ENCODE results near the gene NUF2. TPM values are rescaled to one million over a fixed set of nuclear protein-coding genes. Genes with fewer than 3 reads are reported as not detected.
A peak's percentile ranks its signal among the peaks of the same experiment; 100 is the strongest.
"Not testable (repeated sequence)": the region's sequence is repeated elsewhere in the genome, so short reads cannot be mapped to it uniquely, and the experiment has no call there.

The NUF2 gene
- total RNA-seq, 8 experiments from 2014 or later: 0.93 to 70.7 (median 4.4) TPM; not detected in 1

- no peak overlapping the region for H3K27ac ChIP-seq
- peaks cover 24 to 51% of the 10 kb centered on the region in 2 donors for H3K4me1 ChIP-seq (replicated peaks in 1 of 2)
- no peak overlapping the region for H3K4me3 ChIP-seq
- peak in 5 of 8 experiments; percentile 65 to 96 (median 87) for ATAC-seq (replicated peaks in 6 of 8)
- in situ Hi-C loops (cut with MboI; ENCODE audit: low pct_unique_long_range_greater_than_20kb in 2 of 9, low sequenced_read_pairs in 9 of 9, unreplicated experiment in 9 of 9): loop anchor here (10.0 to 25.0 kb wide), 7 partner anchors 116 to 456 kb away; partner anchors contain the start of genes CCDC190 (in 6 of the 9) and RGS4 (in 1 of the 9)
- 32 to 94% (median 58%) methylated on average over 3 to 4 of the region's 4 CpGs; no CpG with 5 or more reads in 1 of the 10 experiments for WGBS, 10 experiments
Observed at GRCh38 chr1:163300568-163300967, 21.2 kb upstream of the NUF2 start.

- no peak for ATAC-seq (replicated peaks in 6 of 8)
- H3K4me1 ChIP-seq (replicated peaks in 1 of 2): peaks cover 14 to 35% of the 10 kb centered on the region in 2 donors
- H3K27ac ChIP-seq: no peak overlapping the region
- WGBS, 10 experiments: 80 to 100% (median 83%) methylated on average over 1 to 4 of the region's 5 CpGs; no CpG with 5 or more reads in 3 of the 10 experiments
- no peak overlapping the region for H3K4me3 ChIP-seq
- in situ Hi-C loops (cut with MboI; ENCODE audit: low pct_unique_long_range_greater_than_20kb in 2 of 9, low sequenced_read_pairs in 9 of 9, unreplicated experiment in 9 of 9): loop anchor here (10.0 to 25.0 kb wide), 7 partner anchors 119 to 459 kb away; partner anchors contain the start of genes CCDC190 (in 6 of the 9) and RGS4 (in 1 of the 9)
Observed at GRCh38 chr1:163303561-163303960, 18.2 kb upstream of the NUF2 start.

- no peak for ATAC-seq (replicated peaks in 6 of 8)
- no peak overlapping the region for H3K4me3 ChIP-seq
- 86 to 100% (median 100%) methylated on average over 1 of the region's 1 CpG; no CpG with 5 or more reads in 4 of the 10 experiments for WGBS, 10 experiments
- no peak overlapping the region for H3K27ac ChIP-seq
- in situ Hi-C loops (cut with MboI; ENCODE audit: low pct_unique_long_range_greater_than_20kb in 2 of 9, low sequenced_read_pairs in 9 of 9, unreplicated experiment in 9 of 9): loop anchor here (10.0 to 25.0 kb wide), 7 partner anchors 121 to 461 kb away; partner anchors contain the start of genes CCDC190 (in 6 of the 9) and RGS4 (in 1 of the 9)
- H3K4me1 ChIP-seq (replicated peaks in 1 of 2): peaks cover 8 to 16% of the 10 kb centered on the region in 2 donors
Observed at GRCh38 chr1:163305441-163305840, 16.3 kb upstream of the NUF2 start.

GRCh38 chr1:163307479-163308171, 14.1 kb upstream of the NUF2 start:
- no peak for ATAC-seq (replicated peaks in 6 of 8)
- WGBS, 10 experiments: 56 to 100% (median 91%) methylated on average over 1 to 5 of the region's 5 CpGs

GRCh38 chr1:163308811-163309210, 12.9 kb upstream of the NUF2 start:
- in situ Hi-C loops (cut with MboI; ENCODE audit: low pct_unique_long_range_greater_than_20kb in 2 of 9, low sequenced_read_pairs in 9 of 9, unreplicated experiment in 9 of 9): loop anchor here (10.0 to 25.0 kb wide), 7 partner anchors 124 to 464 kb away; partner anchors contain the start of genes CCDC190 (in 6 of the 9) and RGS4 (in 1 of the 9)
- H3K4me3 ChIP-seq: no peak overlapping the region
- no peak for ATAC-seq (replicated peaks in 6 of 8)
- WGBS, 10 experiments: 89 to 100% (median 100%) methylated on average over 1 of the region's 1 CpG; no CpG with 5 or more reads in 5 of the 10 experiments
- no peak overlapping the region for H3K27ac ChIP-seq
- H3K4me1 ChIP-seq (replicated peaks in 1 of 2): no peaks in the 10 kb centered on the region

More at GRCh38 chr1:163307479-163308171, 14.1 kb upstream of the NUF2 start:
- no peaks in the 10 kb centered on the region for H3K4me1 ChIP-seq (replicated peaks in 1 of 2)
- no peak overlapping the region for H3K4me3 ChIP-seq
- in situ Hi-C loops (cut with MboI; ENCODE audit: low pct_unique_long_range_greater_than_20kb in 2 of 9, low sequenced_read_pairs in 9 of 9, unreplicated experiment in 9 of 9): loop anchor here (10.0 to 25.0 kb wide), 7 partner anchors 123 to 463 kb away; partner anchors contain the start of genes CCDC190 (in 6 of the 9) and RGS4 (in 1 of the 9)
- no peak overlapping the region for H3K27ac ChIP-seq

- H3K4me1 ChIP-seq (replicated peaks in 1 of 2): peaks cover 3 to 4% of the 10 kb centered on the region in 2 donors
- H3K4me3 ChIP-seq: no peak overlapping the region
- H3K27ac ChIP-seq: no peak overlapping the region
- in situ Hi-C loops (cut with MboI; ENCODE audit: low pct_unique_long_range_greater_than_20kb in 2 of 9, low sequenced_read_pairs in 9 of 9, unreplicated experiment in 9 of 9): loop anchor here in 8 of 9 experiments (25.0 kb wide), 4 partner anchors 229 to 454 kb away; partner anchors contain the start of genes CCDC190 (in 6 of the 8) and RGS4 (in 1 of the 8)
- no peak for ATAC-seq (replicated peaks in 6 of 8)
- WGBS, 10 experiments: 4 to 69% (median 49%) methylated on average over 2 to 6 of the region's 6 CpGs; no CpG with 5 or more reads in 1 of the 10 experiments
Observed at GRCh38 chr1:163315773-163316374, 5.9 kb upstream of the NUF2 start.

- no peak overlapping the region for H3K27ac ChIP-seq
- 5 to 40% (median 22%) methylated on average over 1 to 3 of the region's 3 CpGs; no CpG with 5 or more reads in 2 of the 10 experiments for WGBS, 10 experiments
- no peak for ATAC-seq (replicated peaks in 6 of 8)
- peak overlapping the region; percentile 55 to 75 (median 62) for H3K4me3 ChIP-seq
- in situ Hi-C loops (cut with MboI; ENCODE audit: low pct_unique_long_range_greater_than_20kb in 2 of 9, low sequenced_read_pairs in 9 of 9, unreplicated experiment in 9 of 9): loop anchor here in 8 of 9 experiments (25.0 kb wide), 4 partner anchors 234 to 459 kb away; partner anchors contain the start of genes CCDC190 (in 6 of the 8) and RGS4 (in 1 of the 8)
- H3K4me1 ChIP-seq (replicated peaks in 1 of 2): peaks cover 4 to 5% of the 10 kb centered on the region in 2 donors
Observed at GRCh38 chr1:163320891-163321290, 863 bp upstream of the NUF2 start.

- H3K4me3 ChIP-seq; ATAC-seq (replicated peaks in 6 of 8); H3K27ac ChIP-seq; H3K4me1 ChIP-seq (replicated peaks in 1 of 2): not testable (repeated sequence)
- WGBS, 10 experiments: 60 to 90% (median 79%) methylated on average over 1 to 3 of the region's 3 CpGs; no CpG with 5 or more reads in 2 of the 10 experiments
- in situ Hi-C loops (cut with MboI; ENCODE audit: low pct_unique_long_range_greater_than_20kb in 2 of 9, low sequenced_read_pairs in 9 of 9, unreplicated experiment in 9 of 9): loop anchor here in 8 of 9 experiments (25.0 kb wide), 4 partner anchors 236 to 461 kb away; partner anchors contain the start of genes CCDC190 (in 6 of the 8) and RGS4 (in 1 of the 8)
Observed at GRCh38 chr1:163323339-163323738, 1.6 kb downstream of the NUF2 start.

- no peak overlapping the region for H3K27ac ChIP-seq
- H3K4me3 ChIP-seq: no peak overlapping the region
- no peaks in the 10 kb centered on the region for H3K4me1 ChIP-seq (replicated peaks in 1 of 2)
- WGBS, 10 experiments: 81 to 100% (median 98%) methylated on average over 1 to 2 of the region's 2 CpGs
- in situ Hi-C loops (cut with MboI; ENCODE audit: low pct_unique_long_range_greater_than_20kb in 2 of 9, low sequenced_read_pairs in 9 of 9, unreplicated experiment in 9 of 9): no loop called here
- no peak for ATAC-seq (replicated peaks in 6 of 8)
Observed at GRCh38 chr1:163331116-163331515, 9.4 kb downstream of the NUF2 start.

GRCh38 chr1:163335216-163335615, 13.5 kb downstream of the NUF2 start:
- no peak overlapping the region for H3K27ac ChIP-seq
- in situ Hi-C loops (cut with MboI; ENCODE audit: low pct_unique_long_range_greater_than_20kb in 2 of 9, low sequenced_read_pairs in 9 of 9, unreplicated experiment in 9 of 9): no loop called here
- H3K4me1 ChIP-seq (replicated peaks in 1 of 2): no peaks in the 10 kb centered on the region
- no peak overlapping the region for H3K4me3 ChIP-seq
- 90 to 100% (median 98%) methylated on average over 1 of the region's 1 CpG for WGBS, 10 experiments
- ATAC-seq (replicated peaks in 6 of 8): no peak

- 80 to 100% (median 100%) methylated on average over 1 of the region's 1 CpG; no CpG with 5 or more reads in 3 of the 10 experiments for WGBS, 10 experiments
- in situ Hi-C loops (cut with MboI; ENCODE audit: low pct_unique_long_range_greater_than_20kb in 2 of 9, low sequenced_read_pairs in 9 of 9, unreplicated experiment in 9 of 9): no loop called here
- ATAC-seq (replicated peaks in 6 of 8): no peak
- Histone ChIP-seq H3K4me3 (no peak overlapping the region), H3K4me1 (replicated peaks in 1 of 2) (no peaks in the 10 kb centered on the region), H3K27ac (no peak overlapping the region)
Observed at GRCh38 chr1:163337631-163338030, 15.9 kb downstream of the NUF2 start.

GRCh38 chr1:163346326-163346870, 24.6 kb downstream of the NUF2 start:
- 40 to 100% (median 98%) methylated on average over 1 to 4 of the region's 4 CpGs; no CpG with 5 or more reads in 3 of the 10 experiments for WGBS, 10 experiments
- H3K27ac ChIP-seq: no peak overlapping the region
- H3K4me3 ChIP-seq: no peak overlapping the region
- no peaks in the 10 kb centered on the region for H3K4me1 ChIP-seq (replicated peaks in 1 of 2)
- in situ Hi-C loops (cut with MboI; ENCODE audit: low pct_unique_long_range_greater_than_20kb in 2 of 9, low sequenced_read_pairs in 9 of 9, unreplicated experiment in 9 of 9): no loop called here
- ATAC-seq (replicated peaks in 6 of 8): no peak

Measured in motor neuron (in vitro differentiated cells).